ENCODE measurements around the gene LSP1. TPM values are rescaled to one million over a fixed set of nuclear protein-coding genes. Genes with fewer than 3 reads are reported as not detected.
"Not testable (repeated sequence)": the region's sequence is repeated elsewhere in the genome, so short reads cannot be mapped to it uniquely, and the experiment has no call there.

Gene LSP1
- total RNA-seq, 1 donor from 2014 or later, result 41.9 TPM

DNA sequence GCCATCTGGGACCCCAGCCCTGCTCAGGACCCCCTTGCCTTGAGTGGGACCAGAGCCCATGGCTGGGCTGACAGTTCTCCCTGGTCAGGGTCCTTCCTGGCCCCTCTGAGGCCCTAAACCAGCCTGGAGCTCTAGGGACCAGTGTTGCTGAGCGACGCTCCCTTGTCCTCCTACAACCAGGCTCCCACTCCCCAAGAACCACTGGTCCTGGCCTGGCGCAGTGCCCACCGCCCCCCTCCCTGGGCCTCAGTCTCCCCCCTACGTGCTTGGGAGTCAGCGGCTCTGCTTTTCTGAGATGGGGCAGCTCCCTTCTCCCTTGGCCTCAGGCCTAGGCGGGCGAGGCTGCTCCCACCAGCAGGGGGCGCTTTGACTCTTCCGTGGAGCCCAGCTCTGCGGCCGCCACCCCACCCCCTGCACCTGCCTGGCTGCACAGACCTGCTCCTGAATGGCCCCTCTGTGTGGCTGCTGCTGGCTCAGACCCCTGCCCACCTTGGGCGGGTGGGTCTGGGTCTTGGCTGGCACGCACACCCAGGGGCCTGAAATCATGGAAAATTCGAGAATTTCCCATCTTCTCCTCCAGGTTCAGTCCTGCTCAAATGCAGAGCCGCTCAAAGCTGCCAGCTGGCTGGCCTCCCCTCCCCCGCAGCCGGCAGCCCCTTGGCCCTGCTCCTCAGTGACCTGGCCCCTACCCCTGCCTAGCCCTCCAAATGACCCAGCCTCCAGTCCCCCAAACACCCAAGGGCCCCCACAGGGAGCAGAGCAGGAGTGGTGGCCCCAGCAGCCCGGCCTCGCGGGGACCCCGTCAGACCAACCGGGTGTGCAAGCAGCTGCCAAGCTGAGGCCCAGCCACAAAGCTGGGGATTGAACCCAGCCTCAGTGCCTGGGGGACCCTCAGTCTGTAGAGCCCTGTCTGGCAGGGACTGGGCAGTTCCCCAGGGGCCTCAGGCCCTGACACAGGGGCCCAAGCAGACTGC is 29.7 kb downstream of the LSP1 start:
- intact Hi-C loops (cut with DNase I), result loop anchor here (5.0 kb wide), 3 partner anchors 35 to 270 kb away; partner anchors contain the start of genes SYT8 and TNNT3
- TF ChIP-seq, protein P1, sequence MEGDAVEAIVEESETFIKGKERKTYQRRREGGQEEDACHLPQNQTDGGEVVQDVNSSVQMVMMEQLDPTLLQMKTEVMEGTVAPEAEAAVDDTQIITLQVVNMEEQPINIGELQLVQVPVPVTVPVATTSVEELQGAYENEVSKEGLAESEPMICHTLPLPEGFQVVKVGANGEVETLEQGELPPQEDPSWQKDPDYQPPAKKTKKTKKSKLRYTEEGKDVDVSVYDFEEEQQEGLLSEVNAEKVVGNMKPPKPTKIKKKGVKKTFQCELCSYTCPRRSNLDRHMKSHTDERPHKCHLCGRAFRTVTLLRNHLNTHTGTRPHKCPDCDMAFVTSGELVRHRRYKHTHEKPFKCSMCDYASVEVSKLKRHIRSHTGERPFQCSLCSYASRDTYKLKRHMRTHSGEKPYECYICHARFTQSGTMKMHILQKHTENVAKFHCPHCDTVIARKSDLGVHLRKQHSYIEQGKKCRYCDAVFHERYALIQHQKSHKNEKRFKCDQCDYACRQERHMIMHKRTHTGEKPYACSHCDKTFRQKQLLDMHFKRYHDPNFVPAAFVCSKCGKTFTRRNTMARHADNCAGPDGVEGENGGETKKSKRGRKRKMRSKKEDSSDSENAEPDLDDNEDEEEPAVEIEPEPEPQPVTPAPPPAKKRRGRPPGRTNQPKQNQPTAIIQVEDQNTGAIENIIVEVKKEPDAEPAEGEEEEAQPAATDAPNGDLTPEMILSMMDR (IDR thresholded peaks at IDR 0.05), result peak; percentile 74 to 92 (median 90)
- Histone ChIP-seq H3K27ac (peak overlapping the region; percentile 87 to 91), H3K4me1 (peaks cover 4 to 26% of the 10 kb centered on the region in 2 donors), H3K9me3 (no peaks in the 10 kb centered on the region), H3K36me3 (peaks cover 20 to 32% of the 10 kb centered on the region in 2 donors), H3K4me3 (no peak overlapping the region), H3K27me3 (no peaks in the 10 kb centered on the region)
- peak in 1 of 2 donors; percentile 84 for DNase-seq (ENCODE audit: low spot score in 2 of 2)

DNA sequence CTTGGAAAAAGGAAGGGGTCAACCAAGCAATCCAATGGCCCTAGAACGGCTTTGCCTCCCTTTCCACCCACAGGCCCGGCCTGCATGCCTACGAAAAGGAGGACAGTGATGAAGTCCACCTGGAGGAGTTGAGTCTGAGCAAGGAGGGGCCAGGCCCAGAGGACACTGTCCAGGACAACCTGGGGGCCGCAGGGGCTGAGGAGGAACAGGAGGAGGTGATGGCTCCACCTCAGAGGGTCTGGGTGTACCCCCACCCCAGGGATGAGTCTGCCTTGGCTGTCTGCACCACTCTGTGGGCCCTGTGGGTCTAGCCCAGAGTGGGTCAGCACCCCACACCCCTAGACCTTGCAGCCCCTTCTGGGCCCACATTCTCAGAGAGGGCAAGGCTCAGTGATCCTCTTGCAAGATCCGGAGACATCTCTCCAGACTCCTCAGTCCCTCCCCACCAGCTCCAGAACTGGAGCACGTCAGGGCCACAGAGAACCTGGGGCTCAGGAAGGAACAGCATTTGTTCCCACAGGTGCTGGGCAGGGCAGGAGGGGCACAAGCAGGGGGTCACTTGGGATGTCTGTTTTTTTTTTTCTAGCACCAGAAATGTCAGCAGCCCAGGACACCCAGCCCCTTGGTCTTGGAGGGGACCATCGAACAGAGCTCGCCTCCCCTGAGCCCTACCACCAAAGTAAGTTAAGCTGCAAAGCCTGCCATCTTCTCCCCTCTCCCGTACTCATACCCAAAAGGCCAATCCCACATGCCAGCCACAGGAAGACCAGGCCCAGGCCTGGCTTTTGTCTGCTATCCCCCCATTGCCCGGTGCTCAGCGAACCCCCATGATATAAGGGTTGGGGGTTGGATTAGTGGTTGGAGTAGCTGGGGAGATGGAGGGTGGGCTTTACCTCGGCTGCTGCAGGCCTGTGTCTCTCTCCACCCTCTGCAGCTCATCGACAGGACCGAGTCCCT is 30.7 kb downstream of the LSP1 start:
- Histone ChIP-seq H3K36me3 (peaks cover 20 to 38% of the 10 kb centered on the region in 2 donors), H3K4me3 (no peak overlapping the region), H3K27me3 (no peaks in the 10 kb centered on the region), H3K27ac (no peak overlapping the region), H3K9me3 (no peaks in the 10 kb centered on the region), H3K4me1 (peaks cover 4 to 23% of the 10 kb centered on the region in 2 donors)
- no peak for DNase-seq (ENCODE audit: low spot score in 2 of 2)
- TF ChIP-seq, protein P1 (IDR thresholded peaks at IDR 0.05), result no peak
- intact Hi-C loops (cut with DNase I), result loop anchor here (5.0 kb wide), 3 partner anchors 34 to 269 kb away; partner anchors contain the start of genes SYT8 and TNNT3

DNA sequence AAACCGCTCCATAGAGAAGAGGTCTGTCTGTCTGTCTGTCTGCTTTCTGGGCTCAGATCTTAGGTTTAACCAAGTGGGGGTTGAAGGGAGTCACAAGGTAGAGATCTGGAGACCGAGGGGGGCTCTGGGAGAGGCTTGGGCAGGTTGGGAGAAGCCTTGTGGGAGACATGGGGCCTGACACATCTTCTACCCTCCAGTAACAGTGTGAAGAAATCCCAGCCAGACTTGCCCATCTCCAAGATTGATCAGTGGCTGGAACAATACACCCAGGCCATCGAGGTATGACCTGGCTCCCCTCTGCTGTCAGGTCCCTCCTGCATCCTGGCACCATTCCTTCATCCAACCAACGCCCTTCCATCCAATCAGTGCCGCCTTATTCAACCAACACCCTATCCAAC is 31.4 kb downstream of the LSP1 start:
- peaks cover 20 to 43% of the 10 kb centered on the region in 2 donors for H3K36me3 ChIP-seq

DNA sequence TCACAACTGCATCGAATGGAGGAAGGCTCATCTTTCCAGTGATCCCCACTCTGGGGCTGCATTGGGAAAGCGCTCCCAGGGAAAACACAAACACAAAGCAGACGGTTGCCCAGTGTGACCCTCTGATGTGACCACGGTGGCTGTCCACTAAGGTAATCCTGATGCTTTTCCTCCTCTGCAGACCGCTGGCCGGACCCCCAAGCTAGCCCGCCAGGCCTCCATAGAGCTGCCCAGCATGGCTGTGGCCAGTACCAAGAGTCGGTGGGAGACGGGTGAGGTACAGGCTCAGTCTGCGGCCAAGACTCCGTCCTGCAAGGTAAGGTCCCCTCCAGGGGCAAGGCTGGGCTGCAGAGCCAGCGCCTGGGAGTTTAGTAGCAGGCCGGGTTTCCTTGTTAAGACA is 33.7 kb downstream of the LSP1 start:
- H3K27ac ChIP-seq; H3K4me3 ChIP-seq; DNase-seq (ENCODE audit: low spot score in 2 of 2); intact Hi-C loops (cut with DNase I); H3K4me1 ChIP-seq; H3K27me3 ChIP-seq; H3K9me3 ChIP-seq: not testable (repeated sequence)
- peaks cover 20 to 43% of the 10 kb centered on the region in 2 donors for H3K36me3 ChIP-seq

More for the DNA sequence above, 31.4 kb downstream of the LSP1 start:
- intact Hi-C loops (cut with DNase I), result loop anchor here (5.0 kb wide), 3 partner anchors 33 to 268 kb away; partner anchors contain the start of genes SYT8 and TNNT3
- TF ChIP-seq, protein P1 (IDR thresholded peaks at IDR 0.05), result no peak
- peaks cover 4 to 23% of the 10 kb centered on the region in 2 donors for H3K4me1 ChIP-seq
- H3K27me3 ChIP-seq, result no peaks in the 10 kb centered on the region
- no peak overlapping the region for H3K27ac ChIP-seq
- no peak overlapping the region for H3K4me3 ChIP-seq
- no peaks in the 10 kb centered on the region for H3K9me3 ChIP-seq
- DNase-seq (ENCODE audit: low spot score in 2 of 2), result no peak

DNA sequence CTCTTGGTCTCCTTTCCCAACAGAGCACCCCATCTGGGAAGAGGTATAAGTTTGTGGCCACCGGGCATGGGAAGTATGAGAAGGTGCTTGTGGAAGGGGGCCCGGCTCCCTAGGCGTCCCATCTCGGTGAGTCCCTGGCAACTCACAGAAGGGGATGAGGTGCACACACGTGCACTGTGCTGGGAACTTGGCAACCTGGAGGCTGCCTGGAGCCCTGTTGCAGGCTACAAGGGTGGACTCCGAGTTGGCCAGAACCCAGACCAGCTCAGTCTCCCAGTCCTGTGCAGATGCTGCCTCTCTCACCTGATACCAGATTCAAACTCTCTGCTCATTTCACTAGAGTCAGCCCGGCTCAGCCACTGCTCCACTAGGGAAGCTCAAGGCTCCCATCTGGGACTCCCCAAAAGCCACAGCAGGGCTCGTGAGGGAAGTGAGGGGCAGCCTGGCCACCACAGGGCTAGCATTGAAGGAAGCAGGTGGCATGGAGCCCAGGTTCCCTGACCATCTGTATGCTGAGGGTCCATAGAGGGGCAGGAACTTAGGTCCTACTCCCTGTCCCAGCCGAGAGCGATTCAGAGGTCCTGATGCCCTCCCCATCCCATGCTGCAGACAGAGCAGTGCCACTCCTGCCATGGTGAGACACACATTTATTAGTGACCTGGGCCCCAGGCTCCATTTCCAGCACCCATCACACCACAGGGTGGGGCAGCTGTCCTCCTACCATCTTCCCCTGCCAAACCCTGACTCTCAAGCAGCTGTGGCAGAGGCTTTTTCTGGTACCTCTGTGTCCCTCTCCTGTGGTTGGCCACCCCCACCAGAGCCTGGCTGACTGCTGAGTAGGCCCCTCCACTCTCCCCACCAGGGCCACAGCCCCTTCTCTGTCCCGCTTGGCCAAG is 34.8 kb downstream of the LSP1 start:
- Histone ChIP-seq H3K27me3 (no peaks in the 10 kb centered on the region), H3K4me1 (no peaks in the 10 kb centered on the region), H3K4me3 (no peak overlapping the region), H3K36me3 (peaks cover 20 to 41% of the 10 kb centered on the region in 2 donors), H3K27ac (no peak overlapping the region), H3K9me3 (no peaks in the 10 kb centered on the region)
- no peak for DNase-seq (ENCODE audit: low spot score in 2 of 2)
- intact Hi-C loops (cut with DNase I), result no loop called here
- TF ChIP-seq, protein P1 (IDR thresholded peaks at IDR 0.05), result no peak
